Measurements from ENCODE around the gene TGFB2.
A peak's percentile ranks its signal among the peaks of the same experiment; 100 is the strongest.

Gene TGFB2

GRCh38 chr1:218355278-218355677 lies 10.1 kb downstream of the TGFB2 start:
- H3K4me3 ChIP-seq (ENCODE audit: low read length): no peak overlapping the region
- no peak for DNase-seq (ENCODE audit: low read depth, low spot score)

DNA sequence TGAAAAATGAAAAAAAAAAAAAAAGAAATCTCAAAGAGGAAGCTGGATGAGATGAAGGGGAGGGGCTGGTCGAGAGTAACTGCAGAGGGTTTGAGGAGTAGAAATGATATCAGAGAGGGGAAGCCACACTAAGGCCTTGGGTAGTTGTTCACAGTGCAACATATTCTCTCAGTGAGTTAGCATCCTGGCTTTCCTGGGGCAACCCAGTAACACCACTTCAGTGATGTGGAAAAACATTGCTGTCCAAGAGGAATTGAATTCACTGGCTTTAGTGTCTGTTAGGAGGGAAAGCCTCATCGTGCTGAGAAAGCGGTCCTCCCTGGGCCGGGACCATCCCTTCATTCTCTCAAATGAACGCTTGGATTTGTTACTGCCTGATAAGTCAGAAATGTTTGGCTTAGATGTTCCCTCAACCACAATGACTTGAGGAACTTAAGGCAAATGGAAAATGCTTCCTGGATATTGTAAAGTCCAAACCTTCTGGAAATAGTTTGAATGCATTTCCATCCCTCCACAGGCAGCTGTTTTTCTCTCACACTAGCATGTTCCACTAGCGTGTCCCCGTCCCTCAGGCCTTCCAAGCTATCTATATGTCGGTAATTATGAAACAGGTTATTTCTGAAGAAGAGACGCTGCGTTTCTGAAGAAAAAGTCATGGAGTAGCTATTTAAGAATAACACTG lies 12.2 kb downstream of the TGFB2 start:
- no peak overlapping the region for H3K4me3 ChIP-seq (ENCODE audit: low read length)
- DNase-seq (ENCODE audit: low read depth, low spot score): no peak

- no peak overlapping the region for H3K4me3 ChIP-seq (ENCODE audit: low read length)
- DNase-seq (ENCODE audit: low read depth, low spot score): no peak
Observed at GRCh38 chr1:218357893-218358232, 12.7 kb downstream of the TGFB2 start.

DNA sequence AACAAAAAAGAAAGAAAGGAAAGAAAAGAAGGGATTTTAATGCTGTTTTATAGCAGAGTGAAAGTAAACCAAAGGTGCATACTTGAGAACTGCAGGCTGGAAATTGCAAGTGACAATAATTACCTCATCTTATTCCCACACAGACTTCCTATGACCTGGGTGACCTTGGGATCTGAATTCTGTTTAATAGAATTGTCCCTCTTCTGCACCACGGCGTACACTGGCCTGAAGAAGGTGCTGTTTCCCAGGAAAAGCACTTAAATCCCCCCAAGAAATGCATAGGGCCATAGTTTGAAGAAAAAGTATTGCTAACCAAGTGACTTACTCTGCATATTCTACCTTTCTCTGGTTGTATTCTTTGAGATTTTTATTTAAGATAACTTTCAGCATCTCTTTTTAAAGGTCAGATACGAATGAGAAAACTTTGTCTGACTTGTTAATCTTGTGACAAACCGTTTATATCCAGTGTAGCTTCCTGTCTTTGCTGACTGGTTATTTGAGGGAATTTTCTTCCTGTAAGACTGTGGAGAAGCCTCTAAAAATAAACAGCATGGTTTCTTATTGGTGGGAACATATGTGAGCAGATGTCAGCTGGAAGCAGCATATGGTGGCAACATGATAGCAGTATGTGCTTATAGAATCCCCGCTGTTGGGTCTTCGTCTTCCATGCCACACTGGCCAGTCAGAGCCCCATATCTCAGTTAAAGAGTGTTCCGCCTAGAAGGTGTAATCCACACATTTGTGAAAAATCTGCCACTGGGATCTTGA lies 16.3 kb downstream of the TGFB2 start:
- peak; percentile 14 for DNase-seq (ENCODE audit: low read depth, low spot score)
- H3K4me3 ChIP-seq (ENCODE audit: low read length): no peak overlapping the region

GRCh38 chr1:218362418-218363076 lies 17.4 kb downstream of the TGFB2 start:
- DNase-seq (ENCODE audit: low read depth, low spot score): no peak
- no peak overlapping the region for H3K4me3 ChIP-seq (ENCODE audit: low read length)

DNA sequence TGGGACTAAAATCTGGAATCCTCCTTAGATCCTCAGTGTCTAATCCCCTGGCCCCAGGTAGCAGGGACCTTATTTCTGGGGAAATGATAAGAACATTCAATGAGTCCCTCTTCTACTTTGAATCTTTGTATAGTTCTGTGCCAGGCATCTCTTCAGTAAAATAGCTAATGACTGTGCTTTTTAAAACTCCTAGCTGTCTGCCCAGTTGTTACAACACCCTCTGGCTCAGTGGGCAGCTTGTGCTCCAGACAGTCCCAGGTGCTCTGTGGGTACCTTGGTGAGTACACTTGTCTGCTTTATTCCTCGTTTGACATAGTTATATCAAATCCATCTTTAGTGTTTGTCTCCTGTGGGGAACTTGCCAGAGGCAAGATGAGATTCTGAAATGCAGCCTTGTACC lies 18.0 kb downstream of the TGFB2 start:
- no peak for DNase-seq (ENCODE audit: low read depth, low spot score)
- H3K4me3 ChIP-seq (ENCODE audit: low read length): no peak overlapping the region

DNA sequence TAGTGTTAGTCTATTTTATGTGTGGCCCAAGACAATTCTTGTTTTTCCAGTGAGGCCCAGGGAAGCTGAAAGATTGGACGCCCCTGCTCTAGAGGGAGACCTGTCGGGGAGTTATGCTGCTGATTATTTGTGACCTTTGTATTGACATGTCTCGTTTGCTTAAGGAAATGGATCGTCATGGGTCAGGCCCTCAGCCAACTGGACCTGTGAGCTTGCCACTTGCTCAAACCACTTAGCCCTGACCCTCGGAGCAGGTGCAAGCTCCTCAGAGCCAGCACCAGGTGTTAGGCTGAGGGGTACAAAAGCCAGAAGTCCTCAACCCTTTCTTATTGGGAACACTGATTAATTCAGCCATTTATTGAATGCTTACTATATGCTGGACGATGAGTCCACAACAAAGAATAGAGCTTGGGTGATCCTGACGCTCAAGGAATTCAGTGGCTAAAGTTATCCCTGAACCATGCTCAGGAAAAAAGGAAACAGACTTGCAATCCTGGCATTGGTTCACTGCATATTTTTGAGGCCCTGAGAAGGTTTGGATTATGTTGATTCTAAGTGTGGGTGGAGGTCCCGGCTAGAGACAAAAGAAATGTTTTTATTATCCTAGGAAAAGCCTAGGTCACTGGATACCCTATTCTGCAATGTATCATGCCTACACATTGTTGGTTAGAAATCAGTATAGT lies 19.0 kb downstream of the TGFB2 start:
- no peak overlapping the region for H3K4me3 ChIP-seq (ENCODE audit: low read length)
- DNase-seq (ENCODE audit: low read depth, low spot score): no peak

DNA sequence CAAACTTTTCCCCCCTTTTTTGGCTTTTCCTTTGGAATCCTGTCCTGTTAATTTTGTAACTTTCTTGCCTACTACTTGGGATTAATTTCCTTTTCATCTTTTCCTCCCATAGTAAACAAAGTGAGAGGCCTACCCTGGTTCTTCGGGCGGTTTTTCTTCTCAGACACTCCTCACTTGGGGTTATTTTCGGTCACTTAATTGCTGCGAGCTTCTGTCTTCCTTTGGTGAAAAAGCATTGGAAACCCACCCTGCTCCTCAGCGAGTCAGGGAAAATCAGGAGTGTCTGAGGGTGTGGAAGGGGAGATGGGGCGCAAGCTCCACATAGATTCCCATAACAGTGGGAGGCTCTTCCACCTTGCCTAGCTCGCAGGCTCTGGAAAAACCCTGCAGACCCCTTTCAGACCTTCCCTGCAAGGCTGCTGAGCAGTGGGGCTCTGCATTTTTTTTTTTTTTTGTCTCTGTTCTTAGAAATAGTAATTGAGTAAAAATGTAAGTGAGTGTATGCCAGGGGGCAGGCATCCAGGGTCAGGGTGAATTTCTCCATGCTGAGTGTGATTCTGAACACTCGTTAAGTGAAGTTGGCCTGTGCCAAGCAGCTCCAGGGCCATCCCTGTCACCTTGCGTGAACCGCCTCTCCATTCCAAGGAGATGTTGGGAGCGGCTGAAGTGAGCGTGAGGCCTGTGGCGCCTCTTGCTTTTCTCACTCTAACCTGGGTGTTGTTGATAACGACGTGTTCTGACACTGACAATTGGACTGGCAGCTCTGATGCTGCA lies 20.3 kb downstream of the TGFB2 start:
- no peak for DNase-seq (ENCODE audit: low read depth, low spot score)
- H3K4me3 ChIP-seq (ENCODE audit: low read length): no peak overlapping the region

GRCh38 chr1:218366322-218367052 lies 21.4 kb downstream of the TGFB2 start:
- no peak for DNase-seq (ENCODE audit: low read depth, low spot score)
- no peak overlapping the region for H3K4me3 ChIP-seq (ENCODE audit: low read length)

GRCh38 chr1:218367118-218367517 lies 22.0 kb downstream of the TGFB2 start:
- no peak overlapping the region for H3K4me3 ChIP-seq (ENCODE audit: low read length)
- DNase-seq (ENCODE audit: low read depth, low spot score): no peak

GRCh38 chr1:218368686-218369085 lies 23.6 kb downstream of the TGFB2 start:
- no peak for DNase-seq (ENCODE audit: low read depth, low spot score)
- H3K4me3 ChIP-seq (ENCODE audit: low read length): no peak overlapping the region

GRCh38 chr1:218369688-218370511 lies 24.8 kb downstream of the TGFB2 start:
- DNase-seq (ENCODE audit: low read depth, low spot score): no peak
- H3K4me3 ChIP-seq (ENCODE audit: low read length): no peak overlapping the region

- no peak for DNase-seq (ENCODE audit: low read depth, low spot score)
- H3K4me3 ChIP-seq (ENCODE audit: low read length): no peak overlapping the region
Observed at GRCh38 chr1:218371927-218372672, 27.0 kb downstream of the TGFB2 start.

- no peak for DNase-seq (ENCODE audit: low read depth, low spot score)
- H3K4me3 ChIP-seq (ENCODE audit: low read length): no peak overlapping the region
Observed at GRCh38 chr1:218374401-218375353, 29.5 kb downstream of the TGFB2 start.

GRCh38 chr1:218376722-218377121 lies 31.6 kb downstream of the TGFB2 start:
- no peak for DNase-seq (ENCODE audit: low read depth, low spot score)
- no peak overlapping the region for H3K4me3 ChIP-seq (ENCODE audit: low read length)

- H3K4me3 ChIP-seq (ENCODE audit: low read length): no peak overlapping the region
- DNase-seq (ENCODE audit: low read depth, low spot score): peak; percentile 63
Observed at GRCh38 chr1:218377143-218377660, 32.1 kb downstream of the TGFB2 start.
